Vagina (tissue), 2 donors: ENCODE results near the gene MIEN1.

Experiments
- CTCF ChIP-seq, 3 experiments: fragments of 450-650 bp in 2 of 3; fragments of 200-600 bp in 1 of 3; sonication (generic) in 1 of 3; IDR thresholded peaks; one replicate each; pipeline ENCODE4 v1.5.1; 2017 to 2019; ENCODE audit warnings: antibody characterized with exemption in 3 of 3, mild to moderate bottlenecking in 2 of 3, moderate library complexity in 2 of 3
- POLR2A ChIP-seq, 2 donors: fragments of 450-650 bp; IDR thresholded peaks; one replicate each; pipeline ENCODE4 v1.6.1; 2017; ENCODE audit warnings: antibody characterized with exemption in 2 of 2, mild to moderate bottlenecking in 2 of 2, moderate library complexity in 2 of 2
- POLR2AphosphoS5 ChIP-seq, 2 donors: sonication (generic); formaldehyde crosslinking; IDR thresholded peaks; one replicate each; pipeline ENCODE4 v1.9.0; 2017; ENCODE audit warnings: antibody characterized with exemption in 2 of 2, mild to moderate bottlenecking in 2 of 2, low read depth in 1 of 2; ENCODE audit not compliant: insufficient read depth in 1 of 2

- no peak for TF ChIP-seq CTCF (IDR thresholded peaks at IDR 0.05)
- TF ChIP-seq POLR2AphosphoS5 (IDR thresholded peaks at IDR 0.05; ENCODE audit: insufficient read depth in 1 of 2, low read depth in 1 of 2), result no peak
- TF ChIP-seq POLR2A (IDR thresholded peaks at IDR 0.05), result no peak
These were observed 5.6 kb downstream of the MIEN1 start for GRCh38 chr17:39724731-39725130.
